DND-41 (cell line): ENCODE measurements around the gene STK32C.

ENCODE experiments used
- ATAC-seq: fragments of 200-7000 bp; cut with Tn5 transposase; 3 replicates; pipeline ENCODE4 v1.9.1; 2021; ENCODE audit warnings: low read depth; ENCODE audit not compliant: insufficient read depth
- DNase-seq: peaks from one replicate; pipeline ENCODE4 v3.0.0-alpha.2; 2020
- H2AFZ ChIP-seq: 2 replicates; pipeline ENCODE4 v1.6.0; 2012; ENCODE audit warnings: low read depth, low read length
- H3K27ac ChIP-seq: 2 replicates; pipeline ENCODE4 v1.5.1; 2012; ENCODE audit warnings: low read length, inconsistent platforms
- H3K27me3 ChIP-seq: fragments of 200-600 bp; sonication (generic); 2 replicates; pipeline ENCODE4 v1.6.0; 2012; ENCODE audit warnings: low read length, mild to moderate bottlenecking, inconsistent platforms; ENCODE audit not compliant: insufficient read depth, poor library complexity
- H3K36me3 ChIP-seq: 2 replicates; pipeline ENCODE4 v1.5.1; 2012; ENCODE audit warnings: low read length, inconsistent platforms; ENCODE audit not compliant: insufficient read depth
- H3K4me1 ChIP-seq: 2 replicates; pipeline ENCODE4 v1.5.1; 2012; ENCODE audit warnings: mild to moderate bottlenecking, low read length; ENCODE audit not compliant: insufficient read depth
- H3K4me2 ChIP-seq: 2 replicates; pipeline ENCODE4 v1.6.0; 2012; ENCODE audit warnings: mild to moderate bottlenecking, moderate library complexity, low read length, inconsistent platforms; ENCODE audit not compliant: insufficient read depth
- H3K4me3 ChIP-seq, 2 experiments: fragments of 200-600 bp in 1 of 2; shearing (Covaris generic) in 1 of 2; 2 replicates each; pipeline ENCODE4 v1.5.1; 2012 to 2016; ENCODE audit warnings: inconsistent platforms in 2 of 2, low read length in 2 of 2, mild to moderate bottlenecking in 2 of 2, low read depth in 1 of 2, moderate library complexity in 1 of 2
- H3K79me2 ChIP-seq: 2 replicates; pipeline ENCODE4 v1.6.0; 2012; ENCODE audit warnings: low read length, inconsistent platforms; ENCODE audit not compliant: insufficient read depth
- H3K9ac ChIP-seq: 2 replicates; pipeline ENCODE4 v1.6.0; 2012; ENCODE audit warnings: low read depth, mild to moderate bottlenecking, inconsistent platforms, low read length, moderate library complexity
- H3K9me3 ChIP-seq: 2 replicates; pipeline ENCODE4 v1.5.1; 2012; ENCODE audit warnings: low read length, moderate library complexity, mild to moderate bottlenecking, inconsistent platforms; ENCODE audit not compliant: insufficient read depth, severe bottlenecking
- H4K20me1 ChIP-seq: 2 replicates; pipeline ENCODE4 v1.6.0; 2012; ENCODE audit warnings: low read length; ENCODE audit not compliant: insufficient read depth
- EZH2 ChIP-seq: IDR thresholded peaks from 3 replicates; pipeline ENCODE4 v1.6.1; 2012; ENCODE audit warnings: borderline replicate concordance, low read depth, mild to moderate bottlenecking, moderate library complexity, low read length, inconsistent platforms; ENCODE audit not compliant: severe bottlenecking
- TF ChIP-seq, protein P1 (sequence below): IDR thresholded peaks from 2 replicates; pipeline ENCODE4 v1.5.1; 2012; ENCODE audit warnings: borderline replicate concordance, low read length, moderate library complexity, mild to moderate bottlenecking; ENCODE audit not compliant: poor library complexity, severe bottlenecking; ENCODE audit errors: extremely low read depth

The STK32C gene

GRCh38 chr10:132335189-132336063 is 27.7 kb upstream of the STK32C start:
- Histone ChIP-seq H3K36me3 (no peaks in the 10 kb centered on the region; the same call in 1 of the 2 replicates), H3K27ac (no peak overlapping the region), H3K4me3 (no peak overlapping the region), H3K9me3 (no peaks in the 10 kb centered on the region), H3K79me2 (peaks cover 12% of the 10 kb centered on the region), H3K4me1 (peaks cover 22% of the 10 kb centered on the region), H3K4me2 (no peak overlapping the region), H2AFZ (no peak overlapping the region), H3K27me3 (no peaks in the 10 kb centered on the region), H4K20me1 (no peaks in the 10 kb centered on the region), H3K9ac (no peak overlapping the region)
- TF ChIP-seq EZH2 = no peak
- TF ChIP-seq, protein P1, sequence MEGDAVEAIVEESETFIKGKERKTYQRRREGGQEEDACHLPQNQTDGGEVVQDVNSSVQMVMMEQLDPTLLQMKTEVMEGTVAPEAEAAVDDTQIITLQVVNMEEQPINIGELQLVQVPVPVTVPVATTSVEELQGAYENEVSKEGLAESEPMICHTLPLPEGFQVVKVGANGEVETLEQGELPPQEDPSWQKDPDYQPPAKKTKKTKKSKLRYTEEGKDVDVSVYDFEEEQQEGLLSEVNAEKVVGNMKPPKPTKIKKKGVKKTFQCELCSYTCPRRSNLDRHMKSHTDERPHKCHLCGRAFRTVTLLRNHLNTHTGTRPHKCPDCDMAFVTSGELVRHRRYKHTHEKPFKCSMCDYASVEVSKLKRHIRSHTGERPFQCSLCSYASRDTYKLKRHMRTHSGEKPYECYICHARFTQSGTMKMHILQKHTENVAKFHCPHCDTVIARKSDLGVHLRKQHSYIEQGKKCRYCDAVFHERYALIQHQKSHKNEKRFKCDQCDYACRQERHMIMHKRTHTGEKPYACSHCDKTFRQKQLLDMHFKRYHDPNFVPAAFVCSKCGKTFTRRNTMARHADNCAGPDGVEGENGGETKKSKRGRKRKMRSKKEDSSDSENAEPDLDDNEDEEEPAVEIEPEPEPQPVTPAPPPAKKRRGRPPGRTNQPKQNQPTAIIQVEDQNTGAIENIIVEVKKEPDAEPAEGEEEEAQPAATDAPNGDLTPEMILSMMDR = no peak
- ATAC-seq (peak; percentile 29), DNase-seq (peak; percentile 37)

DNA sequence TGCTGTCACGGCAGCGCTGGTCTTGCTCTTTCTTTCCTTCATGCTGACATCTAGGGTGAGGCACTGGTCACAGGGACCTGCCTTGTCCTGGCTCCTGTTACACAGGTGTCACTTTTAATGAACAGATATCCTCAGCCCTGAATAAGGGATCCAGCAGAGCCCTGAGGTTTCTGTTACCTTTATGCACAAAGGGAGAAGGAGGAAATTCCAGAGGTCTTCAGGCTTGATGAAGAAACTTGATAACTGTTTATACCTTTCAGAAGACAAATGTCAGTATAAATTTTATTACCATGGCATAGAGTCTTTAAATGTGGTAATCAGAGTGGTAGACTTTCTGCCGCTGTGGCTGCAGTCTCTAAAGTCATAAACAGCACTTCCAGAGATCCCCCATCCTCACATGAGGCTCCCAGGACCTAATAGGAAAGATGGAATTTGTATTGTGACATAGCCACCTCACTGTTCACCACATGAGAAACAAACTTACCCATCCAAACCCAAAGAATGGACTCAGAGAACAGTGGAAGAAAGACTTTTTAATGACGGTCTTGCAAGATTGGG is 27.0 kb upstream of the STK32C start:
- H3K9me3 ChIP-seq = no peaks in the 10 kb centered on the region
- H3K27ac ChIP-seq = no peak overlapping the region
- no peak for ATAC-seq

DNA sequence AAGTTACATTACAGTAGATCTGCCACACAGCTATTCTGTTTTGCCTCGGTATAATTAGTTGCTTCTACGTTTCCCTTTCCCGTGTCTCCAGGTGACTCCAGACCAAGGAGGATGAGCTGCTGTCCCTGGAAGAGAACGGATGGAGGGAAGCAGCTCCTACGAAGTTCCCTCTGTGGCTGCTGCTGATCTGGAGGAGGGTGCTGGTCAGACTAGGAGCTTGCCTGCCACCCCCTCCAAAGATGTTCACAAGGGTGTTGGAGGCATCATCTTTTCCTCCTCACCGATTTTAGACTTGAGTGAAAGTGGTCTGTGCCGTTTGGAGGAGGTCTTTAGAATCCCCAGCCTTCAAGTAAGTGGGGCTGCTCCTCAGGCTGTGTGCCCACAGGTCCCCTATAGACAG is 25.6 kb upstream of the STK32C start:
- Histone ChIP-seq H2AFZ (no peak overlapping the region), H3K4me3 (no peak overlapping the region; a peak in 1 of 4 replicates), H3K27ac (no peak overlapping the region), H3K9me3 (no peaks in the 10 kb centered on the region), H4K20me1 (peaks cover 16% of the 10 kb centered on the region), H3K4me2 (peak overlapping the region; percentile 94; the same call in 1 of the 2 replicates), H3K27me3 (no peaks in the 10 kb centered on the region), H3K4me1 (peaks cover 41% of the 10 kb centered on the region), H3K9ac (no peak overlapping the region), H3K79me2 (peaks cover 33% of the 10 kb centered on the region), H3K36me3 (peaks cover 11% of the 10 kb centered on the region)
- DNase-seq (no peak), ATAC-seq (no peak)
- no peak for TF ChIP-seq EZH2
- TF ChIP-seq, protein P1 = no peak

More for the DNA sequence above, 27.0 kb upstream of the STK32C start:
- no peak for DNase-seq
- Histone ChIP-seq H3K4me1 (peaks cover 29% of the 10 kb centered on the region), H3K4me2 (no peak overlapping the region), H2AFZ (no peak overlapping the region), H3K79me2 (peaks cover 19% of the 10 kb centered on the region), H3K9ac (no peak overlapping the region), H3K27me3 (no peaks in the 10 kb centered on the region), H3K36me3 (peaks cover 6% of the 10 kb centered on the region), H4K20me1 (peaks cover 7% of the 10 kb centered on the region), H3K4me3 (no peak overlapping the region)
- TF ChIP-seq EZH2 = no peak
- TF ChIP-seq, protein P1 = no peak
